RWPE1 (cell line): ENCODE results near the gene CFAP52.
A peak's percentile ranks its signal among the peaks of the same experiment; 100 is the strongest.

Source experiments
- CTCF ChIA-PET: fragments of 350-600 bp; sonication (Branson Sonifier 250); formaldehyde crosslinking; extraction: SDS; loops from one replicate; lab custom pipeline; 2021; lab: Yijun Ruan, JAX
- POLR2A ChIA-PET: fragments of 400-600 bp; formaldehyde crosslinking; extraction: SDS; loops from one replicate; lab custom pipeline; 2020; ENCODE audit warnings: antibody characterized with exemption; ENCODE audit not compliant: low non-redundant PET; lab: Yijun Ruan, JAX
- DNase-seq: peaks from one replicate; pipeline ENCODE4 v3.0.0; 2012; ENCODE audit warnings: low spot score
- H3K27ac ChIP-seq: fragments of 450-650 bp; 2 replicates; pipeline ENCODE4 v1.5.1; 2017
- CTCF ChIP-seq: fragments of 450-650 bp; conservative IDR thresholded peaks from 2 replicates; pipeline ENCODE4 v1.5.1; 2017; ENCODE audit warnings: low read depth, mild to moderate bottlenecking

Gene CFAP52

DNA sequence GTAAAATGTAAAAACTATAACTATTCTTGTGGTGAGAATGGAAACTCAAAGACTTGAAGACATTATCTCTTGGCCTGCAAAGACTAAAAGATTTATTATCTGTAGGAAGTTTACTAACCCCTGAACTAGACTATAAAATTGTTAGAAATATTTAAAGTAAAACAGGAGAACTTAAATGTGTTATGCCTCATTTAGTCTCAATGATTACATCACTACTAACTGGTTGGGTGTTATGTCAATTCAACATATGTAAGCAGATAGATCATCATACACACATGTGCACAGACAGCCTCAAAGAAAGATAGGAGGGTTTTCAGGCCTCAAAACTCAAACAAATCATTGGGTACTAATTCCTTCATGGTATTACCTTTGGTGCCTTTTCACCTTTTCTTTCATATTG is 8.4 kb upstream of the CFAP52 start:
- no peak for TF ChIP-seq CTCF
- DNase-seq = no peak
- ChIA-PET CTCF (no interaction called here), POLR2A (no interaction called here)
- H3K27ac ChIP-seq = no peak overlapping the region

GRCh38 chr17:9568957-9569588 is 7.4 kb upstream of the CFAP52 start:
- no peak for DNase-seq
- POLR2A ChIA-PET = no interaction called here
- no peak overlapping the region for H3K27ac ChIP-seq
- CTCF ChIA-PET = interaction anchor here (0.7 kb wide), 1 partner anchor 156 kb away, joined by 3 read pairs; no protein-coding TSS in a partner anchor
- TF ChIP-seq CTCF = no peak

GRCh38 chr17:9571201-9571600 is 5.2 kb upstream of the CFAP52 start:
- DNase-seq = no peak
- no peak for TF ChIP-seq CTCF
- no peak overlapping the region for H3K27ac ChIP-seq
- ChIA-PET POLR2A (no interaction called here), CTCF (no interaction called here)

DNA sequence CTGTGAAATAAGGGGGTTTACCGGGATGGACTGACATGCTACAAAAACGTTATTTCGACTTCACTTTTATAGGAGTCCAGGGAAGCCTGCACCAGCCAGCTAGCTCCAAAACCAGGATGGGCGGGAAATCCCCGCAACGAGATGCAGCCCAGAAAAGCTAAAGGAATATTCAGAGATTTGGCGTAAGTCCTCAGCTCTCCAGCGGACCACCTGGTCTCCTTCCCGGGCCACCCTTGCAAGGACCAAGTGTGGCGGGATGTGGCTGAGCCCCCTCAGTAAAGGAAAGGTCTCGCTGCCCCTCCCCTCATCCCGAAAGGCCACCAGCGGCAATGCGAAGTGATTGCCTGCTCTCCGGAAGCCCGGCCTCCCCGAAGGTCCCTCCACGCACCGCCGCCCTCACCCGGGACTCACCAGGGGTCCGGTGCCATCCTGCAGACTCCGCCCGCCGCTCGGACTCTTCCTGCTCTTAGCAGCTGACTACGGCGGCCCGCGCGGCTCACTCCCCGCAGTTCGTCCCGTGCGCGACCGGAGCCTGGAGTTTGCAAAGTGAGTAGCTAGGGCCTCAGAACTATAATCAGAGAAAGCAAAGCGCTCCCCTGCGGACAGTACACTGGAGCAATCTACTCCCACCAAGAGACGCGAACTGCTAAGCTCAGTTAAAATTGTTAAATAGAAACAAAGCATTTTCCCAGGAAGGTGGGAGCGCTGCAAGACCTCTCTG is 901 bp upstream of the CFAP52 start, which contains the start of gene STX8:
Gene STX8, minus strand, starts transcription at position 440 of the 721 bp plus-strand sequence. Its CDS starts 12 bp downstream, at position 428.
- DNase-seq = peak; percentile 78
- no peak for TF ChIP-seq CTCF
- H3K27ac ChIP-seq = peak within 1 kb of the TSS; percentile 80
- POLR2A ChIA-PET = no interaction called here
- CTCF ChIA-PET = interaction anchor here (0.6 kb wide), 1 partner anchor 301 kb away, joined by 3 read pairs; no protein-coding TSS in a partner anchor

DNA sequence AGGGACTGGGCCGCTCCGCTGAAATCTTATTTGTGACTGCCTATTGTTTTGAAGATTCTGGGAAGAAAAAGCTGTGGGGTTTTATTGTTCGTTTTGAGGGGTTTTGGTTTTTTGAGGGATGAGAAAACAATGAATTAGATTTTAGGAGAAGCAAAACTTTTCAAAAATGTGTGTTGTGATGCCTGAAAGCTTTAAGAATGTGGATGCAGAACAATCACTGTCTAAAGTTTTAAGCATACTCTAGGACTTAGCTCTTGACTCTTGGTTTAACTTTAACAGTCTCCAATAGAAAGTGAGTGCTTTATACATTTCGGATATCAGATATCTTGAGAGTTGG is 899 bp downstream of the CFAP52 start:
- DNase-seq = no peak
- TF ChIP-seq CTCF = peak; percentile 32; the same call in 1 of the 2 replicates
- ChIA-PET POLR2A (no interaction called here), CTCF (interaction anchor here (0.5 to 1.6 kb wide), 12 partner anchors 25 to 375 kb away, joined by 3 to 6 read pairs (median 3); no protein-coding TSS in a partner anchor)
- no peak overlapping the region for H3K27ac ChIP-seq

GRCh38 chr17:9587969-9588656 is 11.7 kb downstream of the CFAP52 start:
- no peak for DNase-seq
- CTCF ChIA-PET = no interaction called here
- TF ChIP-seq CTCF = no peak
- POLR2A ChIA-PET = no interaction called here
- H3K27ac ChIP-seq = no peak overlapping the region
